K562 (cell line): ENCODE measurements around the gene WDR72. TPM values are rescaled to one million over a fixed set of nuclear protein-coding genes. Genes with fewer than 3 reads are reported as not detected.

Source experiments
- ATAC-seq: fragments of 200-7000 bp; cut with Tn5 transposase; 3 replicates; pipeline ENCODE4 v1.9.1; 2020; ENCODE audit warnings: moderate library complexity
- BruUV-seq: library from RNA; stranded (reverse); fragments of 400-500 nt; replicated peaks from 2 replicates; lab custom pipeline; 2021; lab: Mats Ljungman, UMichigan
- CTCF ChIA-PET: fragments of 300-600 bp; formaldehyde crosslinking; extraction: SDS; loops from one replicate; lab custom pipeline; 2021; ENCODE audit warnings: low intra/inter-chr PET ratio; lab: Yijun Ruan, JAX
- POLR2A ChIA-PET: fragments of 300-600, 350-650 bp; sonication (Branson Sonifier 250); formaldehyde crosslinking; extraction: SDS; loops from one replicate; lab custom pipeline; 2021; ENCODE audit warnings: antibody characterized with exemption, inconsistent platforms; lab: Yijun Ruan, JAX
- DNase-seq, 4 experiments: peaks; one replicate each; pipeline versions ENCODE4 v3.0.0 to v3.0.0-alpha.2; 2011 to 2018; ENCODE audit warnings: low spot score in 3 of 4, mixed read lengths in 3 of 4; ENCODE audit errors: extremely low read depth in 1 of 4
- FAIRE-seq: peaks from 2 replicates; lab custom pipeline; 2011; peaks lifted over from hg19 to GRCh38; lab: Jason Lieb, UNC
- H2AFZ ChIP-seq: 2 replicates; pipeline ENCODE4 v1.6.0; 2011; ENCODE audit warnings: low read depth, low read length, control low read depth, inconsistent platforms
- H3K27ac ChIP-seq: fragments of 200-600 bp; 3 replicates; pipeline ENCODE4 v1.8.0; 2011; ENCODE audit warnings: low read depth, mild to moderate bottlenecking, control low read depth, inconsistent platforms, low read length, moderate library complexity, mixed read lengths; ENCODE audit errors: extremely low read depth
- H3K27me3 ChIP-seq, 2 experiments: fragments of 300-600 bp in 1 of 2; 2 replicates in 1 of 2; 3 replicates in 1 of 2; pipeline versions ENCODE4 v1.6.0 to v1.8.0; 2011; ENCODE audit warnings: inconsistent platforms in 2 of 2, low read length in 2 of 2, mild to moderate bottlenecking in 1 of 2, mixed read lengths in 1 of 2, moderate library complexity in 1 of 2; ENCODE audit not compliant: control insufficient read depth in 2 of 2, insufficient read depth in 2 of 2
- H3K36me3 ChIP-seq: fragments of 300-600 bp; 3 replicates; pipeline ENCODE4 v1.8.0; 2011; ENCODE audit warnings: mild to moderate bottlenecking, low read length, inconsistent platforms; ENCODE audit not compliant: control insufficient read depth, insufficient read depth
- H3K4me1 ChIP-seq, 2 experiments: fragments of 200-600 bp in 1 of 2; replicated peaks in 1 of 2; 2 replicates in 1 of 2; 3 replicates in 1 of 2; pipeline versions ENCODE4 v1.5.1 to v1.8.0; 2011; ENCODE audit warnings: inconsistent platforms in 2 of 2, low read length in 2 of 2, mild to moderate bottlenecking in 1 of 2, mixed read lengths in 1 of 2, moderate library complexity in 1 of 2; ENCODE audit not compliant: control insufficient read depth in 2 of 2, insufficient read depth in 2 of 2
- H3K4me2 ChIP-seq: 2 replicates; pipeline ENCODE4 v1.6.1; 2011; ENCODE audit warnings: low read length, control low read depth, inconsistent platforms, mixed read lengths; ENCODE audit not compliant: insufficient read depth
- H3K4me3 ChIP-seq: fragments of 200-600 bp; sonication (generic), shearing (Covaris generic); 2 replicates; pipeline ENCODE4 v1.5.1; 2016; ENCODE audit warnings: control low read depth, inconsistent platforms
- H3K79me2 ChIP-seq: fragments of 200-600 bp; 3 replicates; pipeline ENCODE4 v1.8.0; 2011; ENCODE audit warnings: low read length, inconsistent platforms; ENCODE audit not compliant: control insufficient read depth, insufficient read depth
- H3K9ac ChIP-seq, 2 experiments: 2 replicates each; pipeline versions ENCODE4 v1.6.0 to v1.6.1; 2011; ENCODE audit warnings: low read depth in 2 of 2, low read length in 2 of 2, control low read depth in 1 of 2, inconsistent platforms in 1 of 2, mild to moderate bottlenecking in 1 of 2, mixed read lengths in 1 of 2; ENCODE audit not compliant: insufficient read depth in 1 of 2
- H3K9me1 ChIP-seq: one replicate; pipeline ENCODE4 v1.6.0; 2011; ENCODE audit warnings: inconsistent platforms, mild to moderate bottlenecking, low read length, moderate library complexity; ENCODE audit not compliant: control insufficient read depth, insufficient read depth
- H3K9me3 ChIP-seq: replicated peaks from 2 replicates; pipeline ENCODE4 v1.5.1; 2011; ENCODE audit warnings: low read depth, low read length, inconsistent platforms; ENCODE audit not compliant: control insufficient read depth, insufficient read depth
- H4K20me1 ChIP-seq: replicated peaks from 2 replicates; pipeline ENCODE4 v1.6.1; 2011; ENCODE audit warnings: low read length, inconsistent platforms, mixed read lengths; ENCODE audit not compliant: control insufficient read depth, insufficient read depth
- CBFB ChIP-seq: sonication (generic); formaldehyde crosslinking; IDR thresholded peaks from 2 replicates; pipeline ENCODE4 v1.4.0; 2020; ENCODE audit warnings: mild to moderate bottlenecking, missing genetic modification reagents
- EGR1 ChIP-seq: fragments of 450-650 bp; conservative IDR thresholded peaks from 2 replicates; pipeline ENCODE4 v1.6.1; 2017; ENCODE audit warnings: mild to moderate bottlenecking
- KAT7 ChIP-seq: sonication (generic); formaldehyde crosslinking; IDR thresholded peaks from 2 replicates; pipeline ENCODE4 v1.8.0; 2022; ENCODE audit warnings: missing genetic modification reagents, mild to moderate bottlenecking, borderline replicate concordance
- MCM2 ChIP-seq: fragments of 450-650 bp; IDR thresholded peaks from 2 replicates; pipeline ENCODE4 v1.6.1; 2017; ENCODE audit warnings: low read depth, mild to moderate bottlenecking
- NEUROD1 ChIP-seq: fragments of 150-350 bp; IDR thresholded peaks from 2 replicates; pipeline ENCODE4 v1.6.1; 2014; ENCODE audit warnings: borderline replicate concordance, low read length, low read depth; ENCODE audit not compliant: partially characterized antibody
- ZNF57 ChIP-seq: fragments of 450-650 bp; formaldehyde crosslinking; IDR thresholded peaks from 2 replicates; pipeline ENCODE4 v1.4.0; 2020; ENCODE audit warnings: mild to moderate bottlenecking, moderate library complexity
- WGBS: fragments of 100-300 bp; shearing (Covaris generic); methylation state at CpG from one replicate; pipeline ENCODE4 v1.1.6; 2016; ENCODE audit warnings: low coverage, mixed read lengths; ENCODE audit not compliant: insufficient coverage; ENCODE audit errors: missing lambda C conversion rate; 5-methylcytosine and 5-hydroxymethylcytosine counted together
- in situ Hi-C: fragments of 300-500 bp; cut with MboI; formaldehyde crosslinking; loops from 4 replicates; pipeline ENCODE4 v1.15.0; 2018; ENCODE audit warnings: inconsistent platforms, mixed read lengths
- intact Hi-C: fragments of 100-400 bp; cut with micrococcal nuclease; formaldehyde crosslinking; loops from 2 replicates; pipeline ENCODE4 v1.14.2; 2022
- polyA plus RNA-seq, 8 experiments: library from polyadenylated mRNA; depleted of rRNA in 4 of 8; stranded (reverse) in 5 of 8; unstranded in 3 of 8; fragments of >200 nt; fragmentation: Nextera tagmentation in 2 of 8; fragmentation: Illumina TruSeq in 1 of 8; extraction: Ambion mirVana in 2 of 8; extraction: Trizol in 1 of 8; gene quantifications; 2 replicates each; pipeline versions ENCODE4 v1.2.1 to v1.2.3, GENCODE V29; 2011 to 2014; ENCODE audit warnings: inconsistent platforms in 1 of 8, missing spikeins in 1 of 8
- total RNA-seq, 7 experiments: library from RNA; depleted of rRNA in 6 of 7; stranded (reverse); fragments of >200 nt in 6 of 7; fragmentation: Illumina TruSeq in 2 of 7; extraction: Trizol in 2 of 7; gene quantifications; 2 replicates each; pipeline versions ENCODE4 v1.2.1 to v1.2.3, GENCODE V29; 2011 to 2021; ENCODE audit warnings: low replicate concordance in 1 of 7
- TF ChIP-seq, protein P1 (sequence below): fragments of 250-450 bp; sonication (Bioruptor Pico); IDR thresholded peaks from 2 replicates; pipeline ENCODE4 v1.8.0; 2022; ENCODE audit warnings: moderate library complexity, mild to moderate bottlenecking, inconsistent platforms

WDR72 gene
- total and polyA plus RNA-seq, 9 of the 15 experiments (the other 6 are each of a cell fraction or from before 2014, with no cell fraction given): 0.01 TPM; not detected in 8

DNA sequence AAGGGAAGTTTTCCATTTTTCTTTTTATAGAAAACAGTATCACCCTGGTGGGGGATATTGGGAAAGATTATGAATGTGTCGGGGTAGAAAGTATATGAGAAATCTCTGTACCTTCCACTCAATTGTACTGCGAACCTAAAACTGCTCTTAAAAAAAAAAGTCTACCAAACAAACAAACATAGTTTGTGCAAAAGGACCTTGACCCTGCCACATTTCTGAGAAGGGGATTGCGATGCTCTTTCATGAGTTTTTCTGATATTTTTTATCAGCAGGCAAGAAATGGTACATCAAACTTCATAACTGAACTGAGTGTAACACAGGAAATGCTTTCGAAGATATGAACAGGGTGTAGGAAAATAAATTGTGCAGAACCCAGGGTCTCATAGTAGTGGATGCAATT lies 286.0 kb downstream of the WDR72 start:
- CTCF ChIA-PET: no interaction called here
- H4K20me1 ChIP-seq: no peaks in the 10 kb centered on the region
- no peaks in the 10 kb centered on the region for H3K79me2 ChIP-seq
- no peak for TF ChIP-seq EGR1
- TF ChIP-seq, protein P1, sequence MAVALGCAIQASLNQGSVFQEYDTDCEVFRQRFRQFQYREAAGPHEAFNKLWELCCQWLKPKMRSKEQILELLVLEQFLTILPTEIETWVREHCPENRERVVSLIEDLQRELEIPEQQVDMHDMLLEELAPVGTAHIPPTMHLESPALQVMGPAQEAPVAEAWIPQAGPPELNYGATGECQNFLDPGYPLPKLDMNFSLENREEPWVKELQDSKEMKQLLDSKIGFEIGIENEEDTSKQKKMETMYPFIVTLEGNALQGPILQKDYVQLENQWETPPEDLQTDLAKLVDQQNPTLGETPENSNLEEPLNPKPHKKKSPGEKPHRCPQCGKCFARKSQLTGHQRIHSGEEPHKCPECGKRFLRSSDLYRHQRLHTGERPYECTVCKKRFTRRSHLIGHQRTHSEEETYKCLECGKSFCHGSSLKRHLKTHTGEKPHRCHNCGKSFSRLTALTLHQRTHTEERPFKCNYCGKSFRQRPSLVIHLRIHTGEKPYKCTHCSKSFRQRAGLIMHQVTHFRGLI (CRISPR knock-in tag): no peak
- no peak for TF ChIP-seq ZNF57 (CRISPR knock-in tag)
- TF ChIP-seq CBFB (CRISPR knock-in tag): no peak
- no peak for TF ChIP-seq NEUROD1
- TF ChIP-seq KAT7 (CRISPR knock-in tag): no peak
- no peak for TF ChIP-seq MCM2
- TF ChIP-seq, all 486 proteins: peak for 0
- Histone ChIP-seq H3K4me1 (no peaks in the 10 kb centered on the region), H3K9me3 (no peaks in the 10 kb centered on the region), H3K9ac (no peak overlapping the region), H3K36me3 (no peaks in the 10 kb centered on the region), H3K9me1 (no peaks in the 10 kb centered on the region), H3K27me3 (no peaks in the 10 kb centered on the region), H2AFZ (no peak overlapping the region), H3K4me3 (no peak overlapping the region), H3K27ac (no peak overlapping the region), H3K4me2 (no peak overlapping the region)
- intact Hi-C loops: no loop called here
- 0% methylated on average over 4 of the region's 4 CpGs for WGBS
- no peak for DNase-seq
- in situ Hi-C loops: no loop called here
- POLR2A ChIA-PET: no interaction called here
- FAIRE-seq: no peak
- ATAC-seq: no peak
- no TSS peak for BruUV-seq
